Fibroblast of the conjunctiva (primary cell): ENCODE results near the gene ABHD11.
"Not testable (repeated sequence)": the region's sequence is repeated elsewhere in the genome, so short reads cannot be mapped to it uniquely, and the experiment has no call there.

Experiments
- DNase-seq: peaks from one replicate; pipeline ENCODE4 v3.0.0-alpha.2; 2010; ENCODE audit warnings: low read depth

Gene ABHD11

GRCh38 chr7:73718905-73719805 is 19.4 kb downstream of the ABHD11 start, which contains the start of gene STX1A:
Gene STX1A (minus strand): TSS chr7:73719669. CDS start chr7:73719631, 38 bp downstream.
- DNase-seq: peak; percentile 31

DNA sequence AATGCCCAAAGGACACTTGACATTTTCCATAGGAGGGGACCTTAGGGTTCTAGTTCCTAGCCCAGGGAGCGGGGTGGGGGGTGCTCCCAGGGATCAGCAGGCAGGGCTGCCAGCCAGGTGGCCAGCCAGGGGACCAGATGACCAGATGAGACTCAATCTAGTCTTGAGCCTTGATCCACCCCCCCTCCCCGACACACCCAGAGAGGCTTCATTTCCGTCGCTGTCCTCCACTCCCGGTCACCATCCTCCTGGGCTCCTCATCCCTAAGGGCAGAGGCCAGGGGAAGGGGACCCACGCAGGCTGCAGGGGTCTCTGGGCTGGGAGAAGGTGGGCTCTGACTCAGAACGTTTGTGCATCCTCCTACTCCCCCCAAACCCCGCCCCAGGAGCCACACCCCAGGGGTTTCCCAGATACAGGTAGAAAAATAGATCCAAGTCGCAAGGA is 20.1 kb downstream of the ABHD11 start:
- no peak for DNase-seq

DNA sequence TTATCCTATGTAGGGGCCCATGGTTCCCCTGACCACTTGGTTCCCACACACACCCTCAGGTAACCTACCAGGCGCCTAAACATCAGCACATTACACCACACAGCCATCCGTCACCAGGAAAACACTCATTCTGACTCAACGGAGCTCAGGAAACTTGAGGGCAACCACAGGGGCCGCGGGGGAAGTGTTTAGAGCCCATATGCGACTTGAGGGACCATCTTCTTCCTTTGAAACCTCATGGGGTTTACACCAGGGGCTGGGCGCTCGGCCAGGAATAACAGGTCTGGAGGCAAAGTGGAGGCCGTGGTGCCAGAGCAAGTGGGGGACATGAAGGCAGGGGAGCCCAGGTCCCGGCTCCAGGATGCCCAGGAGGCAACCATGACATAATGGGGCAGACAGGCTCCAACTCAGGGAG is 20.6 kb downstream of the ABHD11 start:
- no peak for DNase-seq

DNA sequence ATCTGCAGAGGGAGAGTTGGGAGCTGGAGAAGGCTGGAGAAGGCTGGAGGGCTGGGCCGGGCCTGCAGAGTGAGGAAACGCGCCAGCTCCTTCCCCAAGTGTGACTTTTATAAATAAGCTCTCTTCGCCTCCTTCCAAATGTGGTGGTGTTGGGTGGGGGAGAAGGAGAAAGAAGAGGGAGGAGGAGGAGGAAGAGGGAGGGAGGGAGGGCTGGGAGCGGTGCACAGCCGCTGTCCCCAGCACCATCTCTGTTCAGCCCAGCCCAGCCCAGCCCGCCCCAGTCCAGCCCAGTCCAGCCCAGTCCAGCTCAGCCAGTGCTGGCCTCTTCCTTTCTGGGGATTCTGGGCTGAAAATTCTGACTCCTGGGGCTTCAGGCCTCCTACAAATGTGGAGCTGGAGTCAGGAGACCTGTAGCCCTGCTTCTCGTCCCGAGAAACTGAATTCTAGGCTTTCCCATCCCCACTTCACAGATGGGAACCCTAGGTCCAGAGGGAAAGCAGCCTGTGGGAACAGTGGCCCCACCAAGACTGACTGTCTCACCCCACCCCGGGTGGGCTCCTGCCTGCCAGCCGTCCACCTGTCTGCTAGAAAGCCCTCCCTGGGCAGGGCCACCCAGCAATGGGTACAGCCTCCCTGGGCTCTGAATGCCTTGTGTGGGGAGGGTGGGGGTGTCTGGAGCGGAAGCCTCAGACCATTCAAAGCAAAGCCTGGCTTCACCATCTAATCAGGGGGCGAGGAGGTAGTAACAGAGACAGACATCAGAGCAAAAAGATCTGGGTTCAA is 21.4 kb downstream of the ABHD11 start:
- DNase-seq: no peak

- DNase-seq: no peak
Measured at GRCh38 chr7:73716318-73716890, 22.2 kb downstream of the ABHD11 start.

DNA sequence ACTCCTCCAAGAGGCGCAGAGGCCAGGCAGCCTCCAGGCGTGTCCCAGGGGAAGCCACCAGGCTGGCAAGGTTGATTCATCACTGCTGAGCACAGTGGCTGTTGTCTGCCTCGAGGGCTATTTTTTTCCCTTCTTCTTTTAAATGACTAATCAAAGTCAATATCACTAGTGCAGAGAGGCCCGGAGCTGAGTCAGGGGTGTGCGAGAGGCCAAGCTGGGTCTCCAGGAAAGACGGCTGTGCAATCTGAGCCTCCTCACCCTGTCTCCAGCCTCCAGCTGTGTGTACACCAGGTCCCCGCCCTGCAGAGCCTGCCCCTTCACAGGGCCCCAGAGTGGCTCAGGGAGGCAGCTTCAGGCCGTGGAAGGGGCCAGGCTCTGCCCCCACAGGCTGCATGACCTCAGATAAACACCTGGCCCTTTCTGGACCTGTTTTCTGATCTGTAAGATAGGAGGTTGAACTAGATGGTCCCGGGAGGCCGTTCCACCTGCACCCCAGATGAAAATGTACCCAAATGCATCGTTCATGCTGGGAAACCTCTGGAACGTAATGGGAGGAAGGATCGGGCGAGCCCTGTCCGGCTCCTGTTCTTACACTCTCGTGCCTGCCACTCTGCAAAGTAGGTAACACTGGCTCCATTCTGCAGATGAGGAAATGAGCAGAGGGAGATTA is 22.8 kb downstream of the ABHD11 start:
- DNase-seq: peak; percentile 91

GRCh38 chr7:73713319-73713718 is 25.3 kb downstream of the ABHD11 start:
- not testable (repeated sequence) for DNase-seq

- no peak for DNase-seq
Measured at GRCh38 chr7:73712773-73713172, 25.8 kb downstream of the ABHD11 start.

- DNase-seq: no peak
Measured at GRCh38 chr7:73708961-73709549, 29.5 kb downstream of the ABHD11 start.

DNA sequence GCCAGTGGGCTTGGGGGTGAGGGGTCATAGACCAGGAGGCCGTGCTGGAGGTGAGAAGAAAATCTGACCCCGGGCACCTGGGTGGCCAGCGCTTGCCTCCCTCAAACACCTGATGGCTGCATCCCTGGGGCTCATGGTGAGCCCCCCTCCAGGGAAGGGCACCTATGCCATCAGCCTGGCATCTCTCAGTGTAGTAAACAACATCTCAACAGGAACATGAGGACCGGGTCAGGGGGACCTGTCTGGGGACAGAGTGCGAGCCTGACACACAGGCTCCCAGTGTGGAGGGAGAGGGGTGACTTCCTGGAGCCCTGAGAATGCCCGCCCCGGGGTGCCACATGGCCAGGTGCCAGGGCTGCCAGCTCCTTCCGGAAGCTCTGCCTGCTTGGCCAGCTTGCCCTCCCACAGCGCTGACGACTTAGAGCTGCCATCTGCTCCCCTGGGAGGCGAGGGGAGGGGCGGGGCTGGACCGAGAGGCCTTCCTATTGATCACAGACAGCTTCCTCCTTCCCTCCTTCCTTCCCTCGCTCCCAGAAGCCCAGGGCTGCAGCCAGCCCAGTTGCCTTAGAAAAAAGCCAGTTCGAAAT is 31.5 kb downstream of the ABHD11 start:
- no peak for DNase-seq

DNA sequence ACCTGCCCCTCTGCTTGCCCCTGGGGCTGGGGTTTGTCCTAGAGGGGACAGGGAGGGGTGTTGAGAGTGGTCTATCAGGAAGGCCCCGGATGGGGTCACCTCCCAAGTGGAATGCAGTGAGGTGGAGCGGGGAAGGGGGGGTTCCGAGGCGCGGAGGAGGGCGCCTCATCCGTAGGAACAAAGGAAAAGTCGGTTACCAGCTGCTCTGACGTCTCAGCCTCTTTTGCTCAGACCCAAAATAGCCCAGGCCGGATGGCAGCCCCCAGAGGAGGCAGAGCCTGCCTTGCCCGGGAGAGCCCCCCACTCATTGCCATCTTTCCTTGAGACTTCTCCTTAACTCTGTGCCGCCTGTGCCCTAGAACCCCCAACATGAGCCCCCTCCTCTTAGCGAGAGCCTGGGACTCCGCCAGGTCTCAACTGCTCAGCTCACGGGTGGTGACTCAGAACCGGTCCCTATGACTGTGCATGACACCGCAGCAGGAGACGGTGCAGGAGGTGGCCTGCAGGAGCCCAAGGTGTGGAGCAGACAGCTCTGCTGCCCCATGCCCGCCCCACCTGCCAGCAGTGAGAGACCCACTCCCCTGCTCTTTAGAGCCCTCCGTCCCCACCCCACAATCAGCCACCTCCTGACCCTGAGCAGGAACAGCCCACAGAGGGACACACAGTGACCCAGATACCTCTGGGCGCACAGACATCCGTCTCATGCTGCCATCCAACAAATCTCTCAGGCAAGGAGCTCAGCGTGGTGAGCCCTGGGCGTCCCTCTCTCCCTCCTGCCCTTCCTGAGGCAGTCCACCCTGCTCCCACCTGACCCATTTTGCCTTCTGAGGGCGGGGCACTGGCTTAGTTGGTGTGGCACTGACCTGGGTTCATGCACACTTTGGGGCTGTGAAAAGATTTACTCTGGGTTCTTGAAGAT is 32.2 kb downstream of the ABHD11 start:
- no peak for DNase-seq

GRCh38 chr7:73705551-73705920 is 33.1 kb downstream of the ABHD11 start:
- DNase-seq: no peak

DNA sequence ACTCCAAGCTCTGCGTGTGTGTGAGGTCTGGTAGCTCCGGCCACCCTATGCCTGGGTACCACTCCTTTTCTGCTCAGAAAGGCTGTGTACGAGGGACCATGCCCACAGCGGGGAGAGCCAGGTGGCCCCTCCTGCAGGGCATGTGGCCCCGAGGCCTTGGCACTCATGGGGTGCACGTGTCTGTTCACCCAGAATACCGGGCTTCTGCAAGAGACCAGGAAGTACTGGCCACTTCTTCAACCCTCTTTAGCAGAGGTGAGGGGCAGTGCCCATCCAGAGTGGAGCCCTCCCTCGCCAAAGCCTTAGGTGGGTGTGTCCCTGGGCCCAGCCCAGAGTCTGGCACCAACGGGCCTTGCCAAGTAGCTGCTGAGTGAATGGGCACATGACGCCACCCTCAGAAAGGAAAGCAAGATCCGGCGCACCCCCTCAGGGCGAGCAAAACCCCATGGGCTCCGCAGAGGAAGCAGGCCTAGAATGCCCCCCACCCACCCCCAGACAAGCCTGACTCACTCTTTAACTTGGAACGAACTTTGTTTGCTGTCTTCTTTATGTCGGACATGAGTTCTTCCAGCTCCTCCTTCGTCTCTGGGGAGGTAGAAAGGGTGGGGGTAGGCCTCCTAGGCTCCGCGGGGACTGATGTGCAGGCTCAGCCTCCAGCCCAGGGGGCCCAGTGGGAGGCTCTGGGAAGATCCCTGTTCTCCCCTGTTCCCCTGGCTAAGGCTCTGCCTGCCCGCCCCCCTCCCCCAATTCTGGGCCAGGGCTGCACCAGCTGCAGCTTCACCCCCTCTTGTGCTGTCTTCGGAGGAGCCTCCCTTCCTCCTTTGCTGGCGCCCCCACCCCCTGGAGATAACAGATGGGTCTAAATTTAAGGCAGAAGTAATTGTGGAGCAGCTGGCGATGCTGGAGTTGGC is 33.7 kb downstream of the ABHD11 start:
- peak; percentile 69 for DNase-seq

DNA sequence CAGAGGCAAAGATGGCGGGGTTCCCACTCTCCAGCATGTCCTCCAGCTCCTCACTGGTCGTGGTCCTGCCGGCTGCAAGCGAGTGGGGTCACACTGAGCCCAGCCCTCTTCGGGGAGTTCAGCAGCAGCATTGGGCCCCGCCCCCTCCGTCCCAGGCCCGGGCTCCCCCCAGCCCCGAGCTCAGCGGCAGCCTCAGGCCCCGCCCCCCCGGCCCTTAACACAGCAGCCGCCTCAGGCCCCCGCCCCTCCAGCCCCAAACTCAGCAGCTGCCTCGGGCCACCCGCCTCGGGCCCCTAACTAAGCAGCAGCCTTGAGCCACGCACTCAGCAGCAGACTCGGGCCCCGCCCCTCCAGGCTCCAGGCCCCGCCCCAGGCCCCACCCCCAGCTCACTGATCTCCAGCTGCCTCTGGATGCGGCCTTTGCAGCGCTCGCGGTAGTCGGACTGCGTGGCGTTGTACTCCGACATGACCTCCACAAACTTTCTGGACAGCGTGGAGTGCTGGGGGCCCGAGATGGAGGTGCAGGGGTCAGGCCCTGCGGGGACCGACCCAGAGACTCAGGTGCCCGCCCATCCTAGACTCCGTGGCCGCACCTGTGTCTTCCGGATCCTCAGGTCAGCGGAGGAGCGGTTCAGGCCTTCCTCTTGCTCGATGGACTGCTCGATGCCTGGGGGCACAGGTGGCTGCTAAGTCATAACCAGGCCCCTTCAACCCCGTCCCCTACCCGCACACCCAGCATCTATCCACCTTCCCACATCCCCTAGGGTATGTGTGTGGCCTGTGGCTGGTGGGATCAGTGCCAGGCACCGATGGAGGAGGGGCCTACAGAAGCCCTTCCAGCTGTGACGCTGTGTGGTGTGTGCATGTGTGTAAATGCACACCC is 34.6 kb downstream of the ABHD11 start:
- DNase-seq: peak; percentile 32

DNA sequence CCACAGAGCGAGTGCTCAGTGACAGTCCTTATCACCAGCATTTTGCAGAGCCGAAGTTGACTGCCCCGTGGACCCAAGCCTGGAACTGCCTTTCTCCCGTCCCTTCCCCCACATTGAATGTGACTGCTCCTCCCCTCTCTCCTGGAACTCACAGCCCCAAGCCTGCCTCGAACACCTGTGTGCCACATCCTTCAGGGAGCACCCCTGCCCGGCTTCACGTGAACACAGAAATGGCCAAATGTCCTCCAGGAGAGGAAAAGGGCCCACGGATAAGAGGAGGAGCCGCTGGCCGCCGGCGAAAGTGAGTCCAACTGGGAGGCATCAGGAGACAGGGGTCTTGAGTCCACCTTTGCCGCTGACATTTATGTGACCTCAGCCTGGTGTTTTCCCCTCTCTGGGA is 35.4 kb downstream of the ABHD11 start:
- no peak for DNase-seq

GRCh38 chr7:73702665-73703064 is 35.9 kb downstream of the ABHD11 start:
- no peak for DNase-seq

DNA sequence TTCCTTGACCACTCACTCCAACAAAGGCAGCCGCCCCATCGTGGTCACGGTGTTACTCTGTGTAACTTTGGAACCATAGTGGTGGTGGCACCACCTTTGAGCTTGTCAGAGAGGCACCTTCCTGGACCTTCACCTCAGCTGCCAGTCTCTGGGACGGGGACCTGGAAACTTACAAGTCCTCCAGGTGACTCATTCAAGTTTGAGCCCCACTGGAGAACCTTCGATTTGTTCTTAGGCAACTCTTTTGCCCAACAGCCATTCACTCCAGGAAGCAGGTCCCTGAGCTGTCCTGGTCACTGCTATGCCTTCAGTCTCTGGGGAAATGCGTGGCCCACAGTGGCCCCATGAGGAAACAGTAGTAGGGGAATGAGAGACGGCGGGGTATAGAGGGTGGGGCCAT is 36.4 kb downstream of the ABHD11 start:
- no peak for DNase-seq

DNA sequence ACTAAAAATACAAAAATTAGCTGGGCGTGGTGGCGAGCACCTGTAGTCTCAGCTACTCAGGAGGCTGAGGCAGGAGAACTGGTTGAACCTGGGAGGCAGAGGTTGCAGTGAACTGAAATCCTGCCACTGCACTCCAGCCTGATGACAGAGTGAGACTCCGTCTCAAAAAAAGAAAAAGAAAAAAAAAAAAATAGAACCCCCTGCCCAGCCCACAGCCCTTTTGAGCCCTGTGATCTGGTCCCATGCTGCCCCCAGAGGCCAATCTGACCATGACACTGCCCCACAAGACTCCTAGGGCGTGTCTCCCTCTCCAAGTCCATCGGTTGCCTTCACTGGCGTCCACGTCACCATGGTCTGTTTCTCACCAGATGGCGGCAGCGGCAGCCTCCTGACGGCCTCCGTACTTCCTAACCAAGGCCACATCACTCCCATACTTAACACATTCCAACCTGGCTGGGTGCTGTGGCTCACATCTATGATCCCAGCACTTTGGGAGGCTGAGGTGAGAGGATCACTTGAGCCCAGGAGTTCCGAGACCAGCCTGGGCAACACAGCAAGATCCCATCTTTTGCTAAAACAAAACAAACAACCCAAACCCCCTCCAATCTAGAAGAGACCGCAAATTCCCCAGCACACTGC is 37.1 kb downstream of the ABHD11 start:
- peak; percentile 35 for DNase-seq
